Measurements from ENCODE around the gene DLK1.

DLK1 gene

DNA sequence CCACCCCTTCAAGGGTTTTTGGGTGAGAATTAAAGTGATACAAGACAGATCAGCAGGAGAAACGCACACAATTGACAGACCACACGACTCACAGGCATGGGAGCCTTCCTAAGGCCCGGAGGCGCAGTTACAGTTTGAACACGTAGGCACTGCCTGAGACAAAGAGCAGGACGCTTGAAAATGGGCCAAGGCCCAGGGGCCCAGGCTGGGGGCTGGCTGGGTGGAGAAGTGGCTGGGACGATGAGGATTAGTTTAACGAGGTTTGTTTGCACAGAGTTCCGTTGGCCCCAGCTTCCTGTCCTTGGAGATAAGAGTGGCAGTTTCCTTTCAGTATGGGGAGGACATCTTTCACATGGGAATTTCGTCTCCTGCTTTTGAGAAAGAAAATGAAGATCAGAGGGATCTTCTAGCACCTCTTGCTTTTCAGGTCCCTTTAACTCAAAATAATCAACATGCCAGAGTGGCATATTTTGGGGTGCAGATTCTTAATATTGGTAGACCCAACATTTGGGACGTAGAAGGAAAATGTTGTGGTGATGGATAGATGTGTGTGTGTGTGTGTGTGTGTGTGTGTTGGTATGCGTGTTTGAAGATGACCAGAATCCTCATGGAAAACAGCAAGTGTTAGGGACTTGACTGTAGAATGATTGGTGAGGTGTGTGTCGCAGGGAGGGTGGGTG lies 44.6 kb downstream of the DLK1 start:
- Histone ChIP-seq H3K27me3 (ENCODE audit: control insufficient read depth, insufficient read depth, low read length) (no peaks in the 10 kb centered on the region), H3K4me1 (ENCODE audit: control insufficient read depth, insufficient read depth, low read length) (no peaks in the 10 kb centered on the region), H3K36me3 (ENCODE audit: control insufficient read depth, insufficient read depth, low read length) (no peaks in the 10 kb centered on the region)

DNA sequence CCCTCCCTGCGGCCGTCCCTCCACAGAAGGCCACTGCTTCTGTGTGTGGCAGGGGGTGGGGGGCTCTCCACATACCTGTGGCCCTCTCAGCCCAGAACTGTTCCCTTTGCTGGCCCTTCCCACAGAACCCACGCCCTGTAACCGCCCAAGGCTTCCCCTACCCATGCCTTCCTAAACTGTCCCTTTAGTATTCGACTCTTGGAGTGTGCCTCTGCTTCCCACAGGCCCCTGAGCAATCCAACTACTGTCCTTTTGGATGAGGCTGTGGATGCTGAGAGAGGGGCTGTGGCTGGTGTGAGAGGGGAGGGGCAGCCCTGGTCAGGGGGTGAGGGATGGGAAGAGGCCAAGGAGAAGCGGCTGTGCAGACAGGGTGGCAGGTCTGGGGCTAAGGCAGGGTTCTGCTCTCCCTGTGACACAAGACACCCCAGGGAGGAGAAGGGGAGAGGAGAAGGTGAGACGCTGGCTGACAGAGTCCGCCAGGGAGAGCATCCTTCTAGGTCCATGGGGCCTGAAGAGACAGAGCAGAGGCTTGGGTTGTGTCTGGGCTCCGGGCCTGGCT lies 46.0 kb downstream of the DLK1 start:
- H3K27me3 ChIP-seq (ENCODE audit: control insufficient read depth, insufficient read depth, low read length), result no peaks in the 10 kb centered on the region
- no peak overlapping the region for H3K27ac ChIP-seq (ENCODE audit: low read depth, low read length)
- H3K4me3 ChIP-seq (ENCODE audit: low read depth, low read length), result no peak overlapping the region
- H3K36me3 ChIP-seq (ENCODE audit: control insufficient read depth, insufficient read depth, low read length), result no peaks in the 10 kb centered on the region
- no peak overlapping the region for H3K9ac ChIP-seq (ENCODE audit: low read depth, low read length)
- H3K4me1 ChIP-seq (ENCODE audit: control insufficient read depth, insufficient read depth, low read length), result no peaks in the 10 kb centered on the region
- no peaks in the 10 kb centered on the region for H3K9me3 ChIP-seq (ENCODE audit: control insufficient read depth, insufficient read depth, low read length)

More for the DNA sequence above, 44.6 kb downstream of the DLK1 start:
- no peak overlapping the region for H3K27ac ChIP-seq (ENCODE audit: low read depth, low read length)
- no peak overlapping the region for H3K9ac ChIP-seq (ENCODE audit: low read depth, low read length)
- H3K4me3 ChIP-seq (ENCODE audit: low read depth, low read length), result no peak overlapping the region
- no peaks in the 10 kb centered on the region for H3K9me3 ChIP-seq (ENCODE audit: control insufficient read depth, insufficient read depth, low read length)

DNA sequence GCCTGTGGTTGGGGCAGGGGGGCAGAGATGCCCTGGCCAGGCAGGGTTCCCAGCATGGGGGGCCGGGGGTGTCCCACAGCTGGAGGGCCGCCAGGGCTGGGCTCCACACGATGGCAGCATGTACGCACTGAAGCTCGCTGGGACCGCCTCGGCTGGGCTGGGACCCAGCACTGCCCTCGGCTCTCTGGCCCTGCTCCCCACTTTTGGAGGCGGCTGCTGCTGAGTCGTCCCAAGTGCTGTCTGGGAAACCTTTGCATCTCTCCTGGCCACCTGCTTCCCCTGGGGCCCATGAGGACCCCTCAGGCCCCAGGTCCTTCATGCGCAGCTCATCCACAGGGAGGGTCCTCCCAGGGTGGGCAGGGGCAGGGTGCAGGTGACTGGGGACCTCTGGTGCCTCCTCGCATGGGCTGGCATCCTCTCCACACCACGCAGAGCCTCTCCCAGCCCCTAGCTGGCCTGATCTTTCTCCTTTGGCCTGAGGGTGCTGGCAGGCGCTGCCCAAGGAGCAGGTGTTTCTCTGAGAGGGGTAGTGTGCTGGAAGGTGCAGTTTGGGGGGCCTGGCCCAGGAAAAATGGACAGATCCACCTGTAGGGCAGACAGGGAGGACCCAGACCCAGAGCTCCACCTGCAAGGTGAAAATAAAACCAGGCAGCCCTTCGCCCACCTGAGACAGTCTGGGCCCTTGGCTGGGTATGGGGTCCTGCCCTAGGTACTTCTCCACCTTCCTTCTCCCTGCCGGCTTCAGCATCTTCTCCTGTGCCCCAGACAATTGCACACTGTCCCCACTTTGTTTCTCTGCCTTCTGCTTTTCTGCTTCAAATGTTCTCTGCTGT lies 46.9 kb downstream of the DLK1 start:
- Histone ChIP-seq H3K27ac (ENCODE audit: low read depth, low read length) (no peak overlapping the region), H3K27me3 (ENCODE audit: control insufficient read depth, insufficient read depth, low read length) (no peaks in the 10 kb centered on the region), H3K9ac (ENCODE audit: low read depth, low read length) (no peak overlapping the region), H3K4me3 (ENCODE audit: low read depth, low read length) (no peak overlapping the region), H3K4me1 (ENCODE audit: control insufficient read depth, insufficient read depth, low read length) (no peaks in the 10 kb centered on the region), H3K9me3 (ENCODE audit: control insufficient read depth, insufficient read depth, low read length) (no peaks in the 10 kb centered on the region), H3K36me3 (ENCODE audit: control insufficient read depth, insufficient read depth, low read length) (no peaks in the 10 kb centered on the region)

DNA sequence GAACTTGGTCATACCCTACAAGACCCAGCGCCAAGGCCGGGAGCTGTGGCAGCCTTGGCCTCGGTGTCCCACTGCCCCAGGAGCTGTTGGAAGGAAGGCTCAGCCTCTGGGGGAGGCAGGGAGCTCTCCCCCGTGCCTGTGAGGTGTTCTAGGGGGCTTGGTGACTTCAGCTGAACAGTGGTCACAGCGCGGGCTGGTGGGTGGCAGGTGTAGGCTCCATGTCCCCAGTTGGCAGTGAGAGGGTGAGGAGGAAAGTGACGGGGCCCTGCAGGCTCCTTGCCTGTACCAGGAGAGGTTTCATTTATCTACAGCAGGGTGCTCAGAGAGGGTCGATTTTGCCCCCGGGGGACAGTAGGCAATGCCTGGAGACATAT lies 47.5 kb downstream of the DLK1 start:
- Histone ChIP-seq H3K4me1 (ENCODE audit: control insufficient read depth, insufficient read depth, low read length) (no peaks in the 10 kb centered on the region), H3K27me3 (ENCODE audit: control insufficient read depth, insufficient read depth, low read length) (no peaks in the 10 kb centered on the region), H3K9me3 (ENCODE audit: control insufficient read depth, insufficient read depth, low read length) (no peaks in the 10 kb centered on the region), H3K36me3 (ENCODE audit: control insufficient read depth, insufficient read depth, low read length) (no peaks in the 10 kb centered on the region), H3K4me3 (ENCODE audit: low read depth, low read length) (no peak overlapping the region), H3K27ac (ENCODE audit: low read depth, low read length) (no peak overlapping the region), H3K9ac (ENCODE audit: low read depth, low read length) (no peak overlapping the region)

DNA sequence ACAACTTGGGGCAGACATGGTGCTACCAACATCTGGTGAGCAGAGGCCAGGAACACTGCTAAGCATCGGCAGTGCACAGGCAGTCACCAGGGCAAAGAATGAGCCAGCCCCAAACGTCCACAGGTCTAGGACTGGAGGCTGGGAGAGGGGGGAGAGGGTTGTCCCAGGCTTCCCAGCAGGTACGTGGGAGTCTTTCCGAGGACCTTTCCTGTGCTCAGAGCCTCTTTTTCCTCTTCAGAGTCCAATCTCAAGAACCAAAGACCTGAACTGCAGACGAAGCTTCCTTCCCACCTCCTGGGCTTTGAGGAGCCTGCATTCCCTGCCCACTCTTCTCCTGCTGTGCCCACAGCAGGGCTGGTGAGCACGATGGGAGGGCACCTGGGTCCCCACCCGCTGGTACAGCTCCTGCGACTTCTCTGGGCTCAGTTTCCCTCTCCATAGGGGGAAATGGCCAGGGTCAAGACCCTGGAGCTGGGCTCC lies 48.7 kb downstream of the DLK1 start:
- Histone ChIP-seq H3K9ac (ENCODE audit: low read depth, low read length) (no peak overlapping the region), H3K4me3 (ENCODE audit: low read depth, low read length) (no peak overlapping the region), H3K27ac (ENCODE audit: low read depth, low read length) (no peak overlapping the region), H3K27me3 (ENCODE audit: control insufficient read depth, insufficient read depth, low read length) (no peaks in the 10 kb centered on the region), H3K9me3 (ENCODE audit: control insufficient read depth, insufficient read depth, low read length) (no peaks in the 10 kb centered on the region), H3K36me3 (ENCODE audit: control insufficient read depth, insufficient read depth, low read length) (no peaks in the 10 kb centered on the region), H3K4me1 (ENCODE audit: control insufficient read depth, insufficient read depth, low read length) (no peaks in the 10 kb centered on the region)

DNA sequence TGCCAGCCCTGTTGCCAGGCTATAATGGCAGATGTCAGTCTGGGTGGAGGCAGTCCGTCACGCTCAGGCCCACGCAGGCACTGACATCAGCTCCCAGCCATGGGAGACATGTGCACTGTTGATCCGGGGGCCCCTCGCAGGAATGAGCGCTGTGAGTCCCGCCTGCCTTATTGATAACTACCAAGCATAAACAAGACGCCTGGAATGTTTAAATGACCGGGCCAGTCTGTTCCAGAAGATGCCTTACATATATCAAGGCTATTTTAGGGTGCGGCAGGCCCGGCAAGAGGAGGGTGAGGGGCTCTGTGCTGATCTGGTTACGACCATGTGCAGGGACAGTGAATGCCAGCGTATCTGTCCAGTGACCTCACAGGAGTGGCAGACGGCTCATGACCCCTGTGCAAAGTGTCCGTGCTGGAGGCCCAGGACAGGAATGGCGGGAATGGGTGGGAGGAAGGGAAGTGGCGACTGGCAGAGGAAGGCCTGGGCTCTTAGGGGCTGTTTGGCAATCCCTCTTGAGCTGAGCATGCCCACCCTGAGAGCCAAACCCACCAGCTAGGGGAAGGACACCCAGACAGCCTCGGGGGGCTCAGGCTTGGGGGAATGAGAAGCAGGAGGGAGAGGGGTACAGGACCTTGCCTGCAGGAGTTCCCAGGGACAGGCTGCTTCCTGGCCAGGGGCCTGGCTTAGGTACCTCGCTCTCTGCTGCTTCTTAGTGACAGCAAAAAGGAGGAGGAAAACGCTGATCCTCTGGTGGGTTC lies 49.3 kb downstream of the DLK1 start:
- Histone ChIP-seq H3K9me3 (ENCODE audit: control insufficient read depth, insufficient read depth, low read length) (no peaks in the 10 kb centered on the region), H3K4me3 (ENCODE audit: low read depth, low read length) (no peak overlapping the region), H3K27ac (ENCODE audit: low read depth, low read length) (no peak overlapping the region), H3K27me3 (ENCODE audit: control insufficient read depth, insufficient read depth, low read length) (no peaks in the 10 kb centered on the region), H3K9ac (ENCODE audit: low read depth, low read length) (no peak overlapping the region), H3K36me3 (ENCODE audit: control insufficient read depth, insufficient read depth, low read length) (no peaks in the 10 kb centered on the region), H3K4me1 (ENCODE audit: control insufficient read depth, insufficient read depth, low read length) (no peaks in the 10 kb centered on the region)

DNA sequence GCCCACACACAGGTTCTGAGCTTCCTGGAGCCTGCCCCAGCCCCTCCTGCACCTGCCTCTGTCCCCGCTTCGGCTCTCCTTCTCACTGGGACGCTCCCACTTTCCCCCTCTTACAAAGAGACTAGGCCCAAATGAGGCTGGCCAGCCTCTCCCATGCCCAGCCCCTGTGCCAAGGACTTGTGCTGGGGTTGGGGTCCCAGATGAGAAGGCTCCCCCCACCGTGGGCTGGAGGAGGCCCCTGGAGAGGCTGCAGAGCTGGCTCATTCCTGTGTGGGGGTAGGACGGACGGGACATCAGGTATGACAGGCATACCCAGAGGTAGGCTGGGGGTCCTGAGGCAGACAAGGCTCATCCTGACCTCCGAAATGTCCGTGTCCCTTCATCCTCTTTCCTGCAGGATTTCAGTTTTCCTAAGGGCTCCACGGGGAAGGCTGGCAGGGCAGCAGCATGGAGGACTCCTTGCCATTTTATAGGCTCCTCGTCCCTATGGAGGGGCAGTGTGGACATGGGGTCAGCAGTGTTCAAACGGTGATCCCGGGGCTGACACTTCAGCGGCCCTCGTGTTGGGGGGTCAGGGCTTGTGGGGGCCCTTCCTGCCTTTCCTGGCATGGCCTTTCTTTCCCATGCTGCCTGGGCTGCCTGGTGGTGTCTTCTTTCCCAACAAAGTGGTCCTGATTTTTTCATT lies 50.1 kb downstream of the DLK1 start:
- Histone ChIP-seq H3K4me1 (ENCODE audit: control insufficient read depth, insufficient read depth, low read length) (no peaks in the 10 kb centered on the region), H3K9me3 (ENCODE audit: control insufficient read depth, insufficient read depth, low read length) (no peaks in the 10 kb centered on the region), H3K27ac (ENCODE audit: low read depth, low read length) (no peak overlapping the region), H3K4me3 (ENCODE audit: low read depth, low read length) (no peak overlapping the region), H3K27me3 (ENCODE audit: control insufficient read depth, insufficient read depth, low read length) (no peaks in the 10 kb centered on the region), H3K36me3 (ENCODE audit: control insufficient read depth, insufficient read depth, low read length) (no peaks in the 10 kb centered on the region), H3K9ac (ENCODE audit: low read depth, low read length) (no peak overlapping the region)

DNA sequence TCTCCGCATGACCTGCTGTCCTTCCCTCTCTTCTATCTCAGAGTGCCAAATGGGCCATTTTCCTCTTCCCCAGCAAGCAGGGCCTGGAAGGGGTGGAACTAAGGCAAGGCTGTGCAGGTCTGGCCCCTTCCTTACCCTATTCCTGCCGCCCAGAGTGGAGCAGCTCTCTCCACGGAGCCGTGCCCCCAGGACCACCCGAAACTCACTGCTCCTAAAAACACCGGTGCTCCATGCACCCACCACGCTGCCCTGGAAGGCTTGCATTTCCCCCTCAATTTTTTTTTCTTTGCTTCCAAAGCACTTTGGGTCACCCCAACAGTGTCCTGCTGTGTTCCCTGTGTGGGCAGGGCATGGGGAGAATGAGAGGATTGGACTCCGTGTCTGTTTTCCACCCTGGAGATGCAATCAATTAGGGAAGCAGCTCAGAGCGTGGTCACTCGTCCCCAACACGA lies 50.7 kb downstream of the DLK1 start:
- H3K9me3 ChIP-seq (ENCODE audit: control insufficient read depth, insufficient read depth, low read length), result no peaks in the 10 kb centered on the region
- H3K4me3 ChIP-seq (ENCODE audit: low read depth, low read length), result no peak overlapping the region
- no peaks in the 10 kb centered on the region for H3K27me3 ChIP-seq (ENCODE audit: control insufficient read depth, insufficient read depth, low read length)
- no peaks in the 10 kb centered on the region for H3K36me3 ChIP-seq (ENCODE audit: control insufficient read depth, insufficient read depth, low read length)
- H3K9ac ChIP-seq (ENCODE audit: low read depth, low read length), result no peak overlapping the region
- no peak overlapping the region for H3K27ac ChIP-seq (ENCODE audit: low read depth, low read length)
- H3K4me1 ChIP-seq (ENCODE audit: control insufficient read depth, insufficient read depth, low read length), result no peaks in the 10 kb centered on the region

DNA sequence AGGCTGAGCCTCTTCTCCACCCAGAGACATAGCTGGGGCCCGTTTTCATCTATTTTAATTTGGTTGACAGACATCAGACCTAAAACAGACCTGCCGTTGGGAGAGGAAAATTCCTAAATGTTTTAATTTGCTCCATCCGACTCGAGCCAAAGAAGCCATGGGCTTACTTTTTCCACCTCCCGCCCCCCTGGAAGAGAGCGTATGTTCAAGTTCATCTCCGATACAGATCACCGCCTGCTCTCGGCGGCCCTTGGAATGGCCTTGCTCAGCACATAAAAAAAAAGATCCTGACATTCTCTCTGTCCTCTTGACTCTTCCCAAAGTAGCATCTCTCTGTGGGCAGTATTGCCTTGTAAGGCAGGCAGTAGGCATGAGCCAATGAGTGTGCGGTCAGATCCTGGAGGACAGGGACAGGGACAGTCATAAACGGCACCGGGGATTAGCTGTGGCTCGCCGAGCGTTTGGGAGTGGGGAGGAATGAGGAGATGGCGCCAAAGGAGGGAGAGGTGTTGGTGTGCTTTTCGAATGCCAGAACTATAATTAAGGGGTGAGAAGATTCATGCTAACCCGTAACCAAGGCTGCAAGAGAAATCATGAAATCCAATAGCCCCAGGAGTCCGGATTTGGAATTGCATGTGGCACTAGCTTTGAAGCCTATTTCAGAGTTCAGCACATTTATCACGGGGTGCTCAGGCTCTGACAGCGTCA lies 51.3 kb downstream of the DLK1 start:
- no peak overlapping the region for H3K9ac ChIP-seq (ENCODE audit: low read depth, low read length)
- H3K4me3 ChIP-seq (ENCODE audit: low read depth, low read length), result no peak overlapping the region
- H3K27me3 ChIP-seq (ENCODE audit: control insufficient read depth, insufficient read depth, low read length), result no peaks in the 10 kb centered on the region
- no peaks in the 10 kb centered on the region for H3K36me3 ChIP-seq (ENCODE audit: control insufficient read depth, insufficient read depth, low read length)
- no peaks in the 10 kb centered on the region for H3K4me1 ChIP-seq (ENCODE audit: control insufficient read depth, insufficient read depth, low read length)
- H3K9me3 ChIP-seq (ENCODE audit: control insufficient read depth, insufficient read depth, low read length), result no peaks in the 10 kb centered on the region
- no peak overlapping the region for H3K27ac ChIP-seq (ENCODE audit: low read depth, low read length)

DNA sequence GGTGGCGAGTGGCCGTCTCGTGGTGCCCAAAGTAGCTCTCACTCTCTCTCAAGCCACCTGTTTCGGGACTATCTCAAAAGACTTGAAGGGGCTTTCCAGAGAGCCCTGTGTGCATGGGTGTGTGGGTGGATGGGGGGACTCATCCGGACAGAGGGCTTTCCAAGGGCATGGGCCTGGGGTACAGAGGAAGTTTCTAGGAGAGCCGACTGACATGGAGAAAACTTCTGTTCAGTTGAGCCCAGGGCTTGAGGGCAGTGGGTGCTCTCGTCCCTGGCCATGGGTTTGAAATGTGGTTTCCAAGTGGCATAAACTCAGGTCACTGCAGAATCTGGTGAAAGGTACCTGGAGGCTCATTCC lies 51.8 kb downstream of the DLK1 start:
- Histone ChIP-seq H3K9me3 (ENCODE audit: control insufficient read depth, insufficient read depth, low read length) (no peaks in the 10 kb centered on the region), H3K36me3 (ENCODE audit: control insufficient read depth, insufficient read depth, low read length) (no peaks in the 10 kb centered on the region), H3K4me3 (ENCODE audit: low read depth, low read length) (no peak overlapping the region), H3K27ac (ENCODE audit: low read depth, low read length) (no peak overlapping the region), H3K9ac (ENCODE audit: low read depth, low read length) (no peak overlapping the region), H3K4me1 (ENCODE audit: control insufficient read depth, insufficient read depth, low read length) (no peaks in the 10 kb centered on the region), H3K27me3 (ENCODE audit: control insufficient read depth, insufficient read depth, low read length) (no peaks in the 10 kb centered on the region)
